Hair follicle dermal papilla cell (primary cell): ENCODE measurements around the gene GTSF1L. TPM values are rescaled to one million over a fixed set of nuclear protein-coding genes. Genes with fewer than 3 reads are reported as not detected.

ENCODE experiments used
- total RNA-seq: library from RNA; depleted of rRNA; stranded (reverse); fragments of >200 nt; gene quantifications from 2 replicates; pipeline ENCODE4 v1.2.3, GENCODE V29; 2012

Gene GTSF1L
- not detected in 2 replicates for total RNA-seq

GRCh38 chr20:43726811-43727338 lies at the start of gene GTSF1L:
Gene GTSF1L (minus strand): TSS chr20:43727002. CDS start chr20:43726694, 308 bp downstream.

Other genes with a start within 250 kb of the GTSF1L start
- gene L3MBTL1, start 219.3 kb downstream of the GTSF1L start, total RNA-seq: 6.3 and 11.7 TPM in 2 replicates
- 0.16 and 0.24 TPM in 2 replicates for gene SGK2, start 168.0 kb downstream of the GTSF1L start, total RNA-seq
- gene IFT52, start 136.1 kb downstream of the GTSF1L start, total RNA-seq: 47.2 and 50.0 TPM in 2 replicates
- 3.7 and 4.1 TPM in 2 replicates for gene MYBL2, start 59.9 kb downstream of the GTSF1L start, total RNA-seq
- gene TOX2, start 187.8 kb upstream of the GTSF1L start, total RNA-seq: 1.3 and 1.5 TPM in 2 replicates